IMR-90 (cell line): ENCODE measurements around the gene ZNF236. TPM values are rescaled to one million over a fixed set of nuclear protein-coding genes. Genes with fewer than 3 reads are reported as not detected.

Experiments
- ATAC-seq: fragments of 200-7000 bp; cut with Tn5 transposase; 2 replicates; pipeline ENCODE4 v1.9.1; 2020; ENCODE audit warnings: low read depth, mild to moderate bottlenecking, moderate library complexity
- BruUV-seq: library from RNA; stranded (reverse); fragments of 400-500 nt; replicated peaks from 2 replicates; lab custom pipeline; 2021; lab: Mats Ljungman, UMichigan
- CTCF ChIA-PET: fragments of 300-600 bp; formaldehyde crosslinking; extraction: SDS; loops from one replicate; lab custom pipeline; 2021; ENCODE audit warnings: antibody characterized with exemption; lab: Yijun Ruan, JAX
- POLR2A ChIA-PET: fragments of 300-600 bp; sonication (Branson Sonifier 250); formaldehyde crosslinking; loops from one replicate; lab custom pipeline; 2022; ENCODE audit warnings: antibody characterized with exemption; ENCODE audit not compliant: unreplicated experiment; lab: Charles Lee
- DNase-seq: peaks from one replicate; pipeline ENCODE4 v3.0.0; 2013
- H2AFZ ChIP-seq: replicated peaks from 2 replicates; pipeline ENCODE3; 2013; ENCODE audit warnings: low read length, mild to moderate bottlenecking; ENCODE audit not compliant: poor library complexity
- H2AK5ac ChIP-seq: 2 replicates; pipeline ENCODE4 v1.6.1; 2013; ENCODE audit warnings: low read depth, low read length, inconsistent platforms
- H2AK9ac ChIP-seq: replicated peaks from 2 replicates; pipeline ENCODE3; 2013; ENCODE audit warnings: mild to moderate bottlenecking, low read depth, low read length, moderate library complexity; ENCODE audit not compliant: poor library complexity
- H2BK120ac ChIP-seq: 2 replicates; pipeline ENCODE4 v1.6.1; 2013; ENCODE audit warnings: low read depth, low read length, inconsistent platforms
- H2BK15ac ChIP-seq: 3 replicates; pipeline ENCODE4 v1.6.1; 2013; ENCODE audit warnings: low read depth, low read length, inconsistent platforms
- H2BK20ac ChIP-seq: 2 replicates; pipeline ENCODE4 v1.6.1; 2013; ENCODE audit warnings: low read depth, mild to moderate bottlenecking, inconsistent platforms, low read length, moderate library complexity
- H2BK5ac ChIP-seq: 2 replicates; pipeline ENCODE4 v1.6.1; 2013; ENCODE audit warnings: mild to moderate bottlenecking, low read depth, low read length, inconsistent platforms; ENCODE audit not compliant: poor library complexity, severe bottlenecking
- H3K14ac ChIP-seq: replicated peaks from 2 replicates; pipeline ENCODE4 v1.6.1; 2013; ENCODE audit warnings: low read depth, low read length, inconsistent platforms
- H3K18ac ChIP-seq: 2 replicates; pipeline ENCODE4 v1.6.1; 2013; ENCODE audit warnings: low read depth, low read length, control low read depth
- H3K23ac ChIP-seq: 2 replicates; pipeline ENCODE4 v1.6.1; 2013; ENCODE audit warnings: low read depth, low read length, inconsistent platforms
- H3K27ac ChIP-seq: 2 replicates; pipeline ENCODE4 v1.5.1; 2013; ENCODE audit warnings: mild to moderate bottlenecking, control low read depth, low read length; ENCODE audit not compliant: insufficient read depth
- H3K27me3 ChIP-seq: 2 replicates; pipeline ENCODE4 v1.6.1; 2013; ENCODE audit warnings: low read length; ENCODE audit not compliant: control insufficient read depth, insufficient read depth
- H3K36me3 ChIP-seq: 2 replicates; pipeline ENCODE4 v1.6.1; 2013; ENCODE audit warnings: low read length, mixed read lengths; ENCODE audit not compliant: control insufficient read depth, insufficient read depth
- H3K4ac ChIP-seq: 2 replicates; pipeline ENCODE4 v1.6.1; 2013; ENCODE audit warnings: low read depth, low read length, inconsistent platforms
- H3K4me1 ChIP-seq: 2 replicates; pipeline ENCODE4 v1.6.1; 2013; ENCODE audit warnings: low read length, mixed read lengths; ENCODE audit not compliant: control insufficient read depth, insufficient read depth
- H3K4me2 ChIP-seq: 2 replicates; pipeline ENCODE4 v1.6.1; 2013; ENCODE audit warnings: low read depth, mild to moderate bottlenecking, control low read depth, low read length, moderate library complexity
- H3K4me3 ChIP-seq: 2 replicates; pipeline ENCODE4 v1.5.1; 2013; ENCODE audit warnings: low read depth, mild to moderate bottlenecking, control low read depth, low read length, moderate library complexity; ENCODE audit not compliant: insufficient read depth
- H3K56ac ChIP-seq: 2 replicates; pipeline ENCODE4 v1.6.1; 2013; ENCODE audit warnings: low read length, inconsistent platforms; ENCODE audit not compliant: insufficient read depth; ENCODE audit errors: extremely low read depth
- H3K79me1 ChIP-seq, 2 experiments: 2 replicates each; pipeline ENCODE4 v1.6.1; 2013; ENCODE audit warnings: low read length in 2 of 2, inconsistent platforms in 1 of 2, low read depth in 1 of 2
- H3K9ac ChIP-seq: 2 replicates; pipeline ENCODE4 v1.6.1; 2013; ENCODE audit warnings: low read depth, low read length, control low read depth
- H3K9me1 ChIP-seq: 2 replicates; pipeline ENCODE4 v1.6.1; 2013; ENCODE audit warnings: low read length, inconsistent platforms; ENCODE audit not compliant: insufficient read depth
- H3K9me3 ChIP-seq: 2 replicates; pipeline ENCODE4 v1.6.1; 2013; ENCODE audit warnings: low read length; ENCODE audit not compliant: control insufficient read depth, insufficient read depth
- H4K20me1 ChIP-seq: 2 replicates; pipeline ENCODE4 v1.6.1; 2013; ENCODE audit warnings: low read length, inconsistent platforms; ENCODE audit not compliant: insufficient read depth
- H4K5ac ChIP-seq: 2 replicates; pipeline ENCODE4 v1.6.1; 2013; ENCODE audit warnings: mild to moderate bottlenecking, low read depth, low read length, control low read depth
- H4K8ac ChIP-seq, 2 experiments: 2 replicates each; pipeline ENCODE4 v1.6.1; 2013; ENCODE audit warnings: low read depth in 2 of 2, low read length in 2 of 2, control low read depth in 1 of 2, inconsistent platforms in 1 of 2
- H4K91ac ChIP-seq: 2 replicates; pipeline ENCODE4 v1.6.1; 2013; ENCODE audit warnings: low read depth, low read length, inconsistent platforms; ENCODE audit not compliant: insufficient read depth
- MAFK ChIP-seq: IDR thresholded peaks from 2 replicates; pipeline ENCODE4 v1.6.1; 2012; ENCODE audit warnings: low read depth, low read length, improper control_type of control experiment
- MAZ ChIP-seq: IDR thresholded peaks from 2 replicates; pipeline ENCODE4 v1.6.1; 2012; ENCODE audit warnings: low read depth, mild to moderate bottlenecking, low read length, improper control_type of control experiment, moderate library complexity, borderline replicate concordance
- POLR2A ChIP-seq: IDR thresholded peaks from 2 replicates; pipeline ENCODE4 v1.6.1; 2012; ENCODE audit warnings: mild to moderate bottlenecking, low read depth, low read length
- RFX5 ChIP-seq: IDR thresholded peaks from 2 replicates; pipeline ENCODE4 v1.8.0; 2012; ENCODE audit warnings: low read depth, mild to moderate bottlenecking, low read length, moderate library complexity
- SMC3 ChIP-seq: fragments of 150-350 bp; IDR thresholded peaks from 2 replicates; pipeline ENCODE4 v1.6.1; 2016; ENCODE audit warnings: low read depth, mild to moderate bottlenecking, antibody characterized with exemption, low read length, moderate library complexity
- WGBS, 2 experiments: methylation state at CpG; one replicate each; pipeline versions ENCODE4 v1.1.5 to v1.1.7; 2013; ENCODE audit warnings: missing lambda C conversion rate in 2 of 2; ENCODE audit not compliant: insufficient read length in 1 of 2; ENCODE audit errors: extremely low coverage in 2 of 2; 5-methylcytosine and 5-hydroxymethylcytosine counted together
- dilution Hi-C: fragments of 300-500 bp; cut with HindIII; formaldehyde crosslinking; loops from one replicate; pipeline ENCODE4 v1.14.3; 2018; ENCODE audit warnings: low sequenced_read_pairs; ENCODE audit not compliant: unreplicated experiment
- in situ Hi-C: fragments of 300-500 bp; cut with MboI; formaldehyde crosslinking; loops from 3 replicates; pipeline ENCODE4 v1.14.3; 2019; ENCODE audit warnings: low sequenced_read_pairs, inconsistent platforms, mixed read lengths
- intact Hi-C: fragments of 100-400 bp; cut with micrococcal nuclease; formaldehyde crosslinking; loops from 2 replicates; pipeline ENCODE4 v1.10.0; 2022
- polyA plus RNA-seq, 3 experiments: library from polyadenylated mRNA; depleted of rRNA; stranded (reverse); fragments of >200 nt; gene quantifications; 2 replicates each; pipeline ENCODE4 v1.2.3, GENCODE V29; 2012; ENCODE audit warnings: low replicate concordance in 1 of 3
- total RNA-seq: library from RNA; depleted of rRNA; stranded (reverse); fragments of >200 nt; gene quantifications from 2 replicates; pipeline ENCODE4 v1.2.3, GENCODE V29; 2012

ZNF236 gene
- total and polyA plus RNA-seq, 2 of the 4 experiments (the other 2 are of a cell fraction) = 3.6 to 9.7 TPM

DNA sequence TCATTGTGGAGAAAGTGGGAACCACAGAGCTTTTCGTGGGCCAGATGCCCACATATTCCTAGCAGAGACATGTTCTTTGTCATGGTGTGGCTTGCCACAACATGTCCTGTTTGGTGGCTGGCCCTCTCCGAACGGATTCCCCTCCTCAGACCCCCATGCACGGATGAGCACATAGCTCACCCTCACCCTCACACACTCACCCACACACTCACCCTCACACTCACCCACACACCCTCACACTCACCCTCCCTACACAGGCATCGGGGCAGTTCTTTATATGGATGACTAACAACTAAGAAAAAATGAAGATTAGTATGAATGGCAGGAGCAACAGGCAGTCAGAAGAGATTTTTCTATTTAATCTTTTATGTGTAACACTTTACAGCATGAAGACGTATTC, 149.9 kb downstream of the ZNF236 start (continued):
- TF ChIP-seq SMC3 (no peak), POLR2A (no peak), MAFK (no peak), RFX5 (no peak), MAZ (no peak)

DNA sequence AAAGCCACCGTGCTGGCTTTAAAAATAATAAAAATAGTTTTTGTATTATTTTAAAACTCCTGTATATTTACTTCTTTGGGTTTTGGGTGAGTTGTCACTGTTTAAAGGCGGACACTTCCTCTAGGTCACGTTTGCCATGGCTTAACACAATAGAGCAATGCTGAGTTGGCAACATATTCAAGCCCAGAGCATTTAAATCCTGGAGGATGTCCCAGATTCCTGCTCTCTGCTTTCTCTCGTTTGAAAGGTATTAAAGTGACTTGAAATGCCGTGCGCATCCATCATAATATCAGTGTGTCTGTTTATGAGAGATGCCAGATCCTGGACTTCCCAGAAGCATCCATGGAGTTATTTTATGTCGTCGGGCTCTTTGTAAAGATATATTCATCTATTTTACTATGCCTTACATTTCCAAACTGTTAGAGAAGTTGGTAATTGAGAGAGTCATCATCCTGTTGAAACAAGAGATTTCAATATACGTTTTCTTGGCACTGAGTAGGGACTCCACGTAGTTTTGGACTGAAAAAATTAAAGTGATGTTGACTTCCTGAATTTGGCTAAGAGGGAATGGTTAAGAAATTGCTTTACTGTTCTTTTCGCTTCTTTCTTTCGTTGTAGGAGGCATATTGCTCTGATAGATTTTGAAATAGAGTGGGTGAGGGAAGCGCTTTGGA, 150.6 kb downstream of the ZNF236 start:
- ATAC-seq = no peak
- H3K4ac ChIP-seq = no peak overlapping the region
- H4K8ac ChIP-seq = no peak overlapping the region
- H3K9me3 ChIP-seq = no peaks in the 10 kb centered on the region
- TF ChIP-seq MAFK (peak; percentile 40; the same call in 1 of the 2 replicates), POLR2A (no peak)
- H4K5ac ChIP-seq = no peak overlapping the region
- H2BK120ac ChIP-seq = no peak overlapping the region
- no peak overlapping the region for H4K91ac ChIP-seq
- 0 out of 4 replicates have a peak, but pooled peaks cover 0 to 2% of the 10 kb centered on the region in 2 experiments for H3K79me1 ChIP-seq
- no peak overlapping the region for H3K4me3 ChIP-seq
- no peaks in the 10 kb centered on the region; the same call in 1 of the 2 replicates for H3K9me1 ChIP-seq
- no peak overlapping the region for H3K18ac ChIP-seq
- H4K20me1 ChIP-seq = no peaks in the 10 kb centered on the region
- CTCF ChIA-PET = no interaction called here
- WGBS, 2 experiments = no CpG with 5 or more reads among the region's 13 CpGs
- H2BK20ac ChIP-seq = no peak overlapping the region
- H2AFZ ChIP-seq = no peak overlapping the region
- POLR2A ChIA-PET = no interaction called here
- H3K27ac ChIP-seq = no peak overlapping the region
- no peak overlapping the region for H2AK5ac ChIP-seq
- no peaks in the 10 kb centered on the region for H3K27me3 ChIP-seq
- no TSS peak for BruUV-seq
- no peak for DNase-seq
- in situ Hi-C loops = no loop called here
- no peak overlapping the region for H3K23ac ChIP-seq
- H2AK9ac ChIP-seq = no peak overlapping the region
- H3K4me1 ChIP-seq = no peaks in the 10 kb centered on the region
- peaks cover 3% of the 10 kb centered on the region; the same call in 1 of the 2 replicates for H3K36me3 ChIP-seq
- no peak overlapping the region for H2BK5ac ChIP-seq
- H3K4me2 ChIP-seq = no peak overlapping the region
- no peak overlapping the region for H3K56ac ChIP-seq
- H2BK15ac ChIP-seq = no peak overlapping the region
- H3K14ac ChIP-seq = no peak overlapping the region
- intact Hi-C loops = no loop called here
- no peak overlapping the region for H3K9ac ChIP-seq
- dilution Hi-C loops = no loop called here
